Heart left ventricle (tissue), 13 donors: ENCODE data around the gene LIPK.
A peak's percentile ranks its signal among the peaks of the same experiment; 100 is the strongest.

Experiments used
- CTCF ChIP-seq, 12 donors: fragments of 200-600 bp; sonication (generic) in 4 of 12; IDR thresholded peaks; one replicate each; pipeline versions ENCODE4 v1.5.0 to v1.8.0; 2018 to 2022; ENCODE audit warnings: antibody characterized with exemption in 12 of 12, mild to moderate bottlenecking in 5 of 12
- POLR2A ChIP-seq, 2 donors: fragments of 450-650 bp; IDR thresholded peaks; one replicate each; pipeline ENCODE4 v1.6.1; 2017; ENCODE audit warnings: antibody characterized with exemption in 2 of 2, mild to moderate bottlenecking in 2 of 2, moderate library complexity in 2 of 2
- donor health status: ischemic (EF 13 %, LVEDD 7.1; RV severe dilation, severe dysfunction).
- donor health status: DM: no; HTN: yes; CAD: no.
- donor health status: DM: no; HTN: no; CAD: no.
- donor health status: ischemic (EF 25% LVEDD 6.9; RV normal size, moderate dysfunction).
- donor health status: ischemic (EF 25% LVEDD 5.7; RV mildly dilated, moderate dysfunction).
- donor health status: ischemic (EF 35%, LVEDD 5.7; RV mildly dilated, moderate dysfunction).
- donor health status: nonischemic (EF 11% LVEDD 7.7; RV severe dilation, severe dysfunction).
- donor health status: DM: yes; HTN: yes; CAD: no.
- donor health status: PGD.
- donor health status: ischemic (EF 29% LVEDD 5.4; RV normal size, mild dysfunction).
- donor health status: nonischemic (EF 23%, LVEDD 6.1; RV moderate dilation, normal function).

DNA sequence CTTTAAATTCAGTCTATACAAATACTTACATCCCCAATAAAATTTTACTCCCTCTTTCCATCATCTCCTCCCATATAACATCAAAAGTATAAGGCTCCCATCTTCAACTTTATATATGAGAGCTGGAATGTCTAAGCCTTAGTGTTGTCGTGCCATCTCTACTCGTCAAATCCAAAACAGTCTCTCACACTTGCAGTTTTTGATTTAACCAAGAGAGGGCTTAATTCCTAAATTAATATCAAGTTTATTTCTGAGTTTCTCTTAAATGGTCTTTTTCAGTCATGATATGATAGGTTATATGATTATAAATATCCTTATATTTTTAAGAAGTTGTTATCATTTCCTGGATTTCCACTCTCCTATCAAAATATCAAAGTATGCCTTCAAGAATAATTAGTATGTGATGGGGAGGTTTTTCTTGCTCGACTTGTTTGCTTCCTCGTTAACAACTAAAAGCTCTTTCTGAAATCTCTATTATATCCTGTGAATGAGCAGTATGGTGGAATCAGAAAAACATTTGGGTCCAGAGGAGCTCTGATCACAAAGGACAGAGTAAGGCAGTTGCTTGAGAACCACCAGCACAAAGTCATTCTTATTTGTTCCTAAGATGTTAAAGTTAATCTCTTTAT, 12.5 kb upstream of the LIPK start:
- TF ChIP-seq CTCF (IDR thresholded peaks at IDR 0.05) (peak in 3 of 12 donors; percentile 9 to 19 (median 18)), POLR2A (IDR thresholded peaks at IDR 0.05) (no peak)
